AG04449 (cell line): ENCODE measurements around the gene VPS37C.

ENCODE experiments used
- CTCF ChIA-PET: fragments of 350-600 bp; formaldehyde crosslinking; extraction: SDS; loops from one replicate; lab custom pipeline; 2021; ENCODE audit warnings: antibody characterized with exemption; lab: Yijun Ruan, JAX
- POLR2A ChIA-PET: fragments of 400-600, 350-600 bp; formaldehyde crosslinking; extraction: SDS; loops from one replicate; lab custom pipeline; 2020; ENCODE audit warnings: antibody characterized with exemption, inconsistent platforms; lab: Yijun Ruan, JAX
- DNase-seq: peaks from one replicate; pipeline ENCODE4 v3.0.0-alpha.2; 2010; ENCODE audit warnings: low read depth, low spot score
- H3K4me3 ChIP-seq: 2 replicates; pipeline ENCODE4 v1.5.1; 2011; ENCODE audit warnings: low read depth, mild to moderate bottlenecking, control low read depth, low read length
- TF ChIP-seq, protein P1 (sequence below): IDR thresholded peaks from one replicate; pipeline ENCODE4 v1.5.1; 2011; ENCODE audit warnings: mild to moderate bottlenecking, moderate library complexity, low read length, control low read depth, inconsistent platforms; ENCODE audit not compliant: insufficient read depth; ENCODE audit errors: missing control alignments

VPS37C gene

DNA sequence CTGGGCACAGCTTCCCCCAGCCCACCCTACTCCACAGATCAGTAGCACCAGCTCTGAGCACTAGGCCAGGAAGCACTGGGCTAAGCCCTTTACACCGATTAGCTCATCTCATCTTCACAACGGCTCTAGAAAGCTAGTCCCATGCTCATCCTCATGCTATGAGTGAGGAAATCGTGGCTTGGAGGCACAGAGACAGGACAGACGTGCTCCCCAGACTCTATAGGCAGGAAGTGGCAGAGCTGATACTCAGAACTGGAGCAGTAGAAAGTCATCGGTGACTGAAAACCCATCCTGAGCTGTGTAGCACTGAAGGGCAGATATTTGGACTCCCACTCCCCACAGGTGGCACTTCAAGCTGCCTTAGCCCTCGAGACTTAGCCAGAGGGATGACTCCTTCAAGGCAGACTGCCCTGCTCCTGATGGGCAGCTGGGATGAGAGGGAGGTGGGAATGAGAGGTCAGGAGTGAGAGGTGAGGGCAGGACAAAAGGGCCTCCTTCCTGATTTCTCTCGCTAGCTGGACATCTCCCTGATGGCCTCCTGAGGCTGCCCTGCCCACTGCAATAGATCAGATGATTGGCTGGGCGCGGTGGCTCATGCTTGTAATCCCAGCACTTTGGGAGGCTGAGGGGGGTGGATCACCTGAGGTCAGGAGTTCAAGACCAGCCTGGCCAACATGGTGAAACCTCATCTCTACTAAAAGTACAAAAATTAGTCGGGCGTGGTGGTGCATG, 49.3 kb downstream of the VPS37C start:
- TF ChIP-seq, protein P1, sequence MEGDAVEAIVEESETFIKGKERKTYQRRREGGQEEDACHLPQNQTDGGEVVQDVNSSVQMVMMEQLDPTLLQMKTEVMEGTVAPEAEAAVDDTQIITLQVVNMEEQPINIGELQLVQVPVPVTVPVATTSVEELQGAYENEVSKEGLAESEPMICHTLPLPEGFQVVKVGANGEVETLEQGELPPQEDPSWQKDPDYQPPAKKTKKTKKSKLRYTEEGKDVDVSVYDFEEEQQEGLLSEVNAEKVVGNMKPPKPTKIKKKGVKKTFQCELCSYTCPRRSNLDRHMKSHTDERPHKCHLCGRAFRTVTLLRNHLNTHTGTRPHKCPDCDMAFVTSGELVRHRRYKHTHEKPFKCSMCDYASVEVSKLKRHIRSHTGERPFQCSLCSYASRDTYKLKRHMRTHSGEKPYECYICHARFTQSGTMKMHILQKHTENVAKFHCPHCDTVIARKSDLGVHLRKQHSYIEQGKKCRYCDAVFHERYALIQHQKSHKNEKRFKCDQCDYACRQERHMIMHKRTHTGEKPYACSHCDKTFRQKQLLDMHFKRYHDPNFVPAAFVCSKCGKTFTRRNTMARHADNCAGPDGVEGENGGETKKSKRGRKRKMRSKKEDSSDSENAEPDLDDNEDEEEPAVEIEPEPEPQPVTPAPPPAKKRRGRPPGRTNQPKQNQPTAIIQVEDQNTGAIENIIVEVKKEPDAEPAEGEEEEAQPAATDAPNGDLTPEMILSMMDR, result no peak
- no peak overlapping the region for H3K4me3 ChIP-seq
- CTCF ChIA-PET, result interaction anchor here (1.6 to 5.1 kb wide), 2 partner anchors 10 to 17 kb away, joined by 4 to 47 read pairs; no protein-coding TSS in a partner anchor
- no peak for DNase-seq
- POLR2A ChIA-PET, result no interaction called here

DNA sequence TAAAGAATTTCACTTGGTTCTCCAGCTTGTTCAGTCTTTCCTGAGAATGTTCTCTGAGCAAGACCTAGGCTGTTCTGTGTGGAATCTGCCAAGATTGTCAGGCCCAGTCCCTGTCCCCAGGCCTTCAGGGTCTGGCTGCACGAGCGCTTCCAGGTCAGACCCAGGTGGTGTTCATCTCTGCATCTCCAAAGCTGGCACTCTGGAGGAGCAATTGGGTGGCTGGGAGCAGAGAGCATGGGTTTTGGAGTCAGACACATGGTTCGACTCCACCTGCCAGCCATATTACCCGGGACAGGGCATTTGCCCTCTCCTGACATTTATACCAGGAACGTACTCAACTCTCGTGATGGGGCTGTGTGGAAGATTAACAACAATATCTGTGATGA, 50.2 kb downstream of the VPS37C start:
- no peak for DNase-seq
- TF ChIP-seq, protein P1, result no peak
- no peak overlapping the region for H3K4me3 ChIP-seq
- ChIA-PET POLR2A (no interaction called here), CTCF (interaction anchor here (0.9 to 5.1 kb wide), 2 partner anchors 18 to 280 kb away, joined by 3 to 47 read pairs; no protein-coding TSS in a partner anchor)

DNA sequence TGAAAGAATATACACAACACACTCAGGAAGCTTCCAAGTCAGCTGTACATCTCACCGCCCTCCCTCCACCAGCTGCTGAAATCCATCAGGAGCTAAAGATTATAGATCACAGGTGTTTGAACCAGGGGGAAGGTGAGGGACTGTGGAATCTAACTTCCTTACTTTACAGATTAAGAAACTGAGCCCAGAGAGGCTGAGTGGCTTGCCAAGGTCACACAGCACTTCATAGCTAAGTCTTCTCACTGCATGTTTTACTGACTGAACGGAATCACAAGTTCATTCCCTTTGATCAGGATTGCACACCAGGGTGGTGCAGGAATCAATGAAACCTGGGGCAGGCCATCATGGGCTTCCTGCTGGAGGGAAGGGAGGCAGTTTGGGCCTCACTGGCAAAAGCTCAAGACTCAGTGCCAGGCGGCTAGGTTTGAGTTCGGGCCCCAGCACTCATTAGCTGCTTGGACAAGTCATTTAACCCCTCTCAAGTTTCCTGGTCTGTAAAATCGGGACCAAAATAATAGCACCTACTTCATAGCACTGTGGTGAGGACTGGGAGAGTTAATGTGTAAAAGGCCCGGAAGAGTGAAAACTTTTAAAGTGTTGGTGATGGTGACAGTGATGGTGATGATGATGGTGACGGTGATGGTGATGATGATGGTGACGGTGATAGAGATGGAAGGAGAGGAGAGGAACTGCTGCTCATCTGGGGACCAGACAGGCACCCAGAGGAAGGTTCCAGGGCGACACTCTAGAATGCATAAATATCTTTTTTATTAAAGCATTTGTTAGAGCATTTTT, 50.8 kb downstream of the VPS37C start:
- H3K4me3 ChIP-seq, result no peak overlapping the region
- TF ChIP-seq, protein P1, result no peak
- no peak for DNase-seq
- POLR2A ChIA-PET, result no interaction called here
- CTCF ChIA-PET, result interaction anchor here (0.9 to 5.1 kb wide), 2 partner anchors 19 to 279 kb away, joined by 3 to 47 read pairs; no protein-coding TSS in a partner anchor

DNA sequence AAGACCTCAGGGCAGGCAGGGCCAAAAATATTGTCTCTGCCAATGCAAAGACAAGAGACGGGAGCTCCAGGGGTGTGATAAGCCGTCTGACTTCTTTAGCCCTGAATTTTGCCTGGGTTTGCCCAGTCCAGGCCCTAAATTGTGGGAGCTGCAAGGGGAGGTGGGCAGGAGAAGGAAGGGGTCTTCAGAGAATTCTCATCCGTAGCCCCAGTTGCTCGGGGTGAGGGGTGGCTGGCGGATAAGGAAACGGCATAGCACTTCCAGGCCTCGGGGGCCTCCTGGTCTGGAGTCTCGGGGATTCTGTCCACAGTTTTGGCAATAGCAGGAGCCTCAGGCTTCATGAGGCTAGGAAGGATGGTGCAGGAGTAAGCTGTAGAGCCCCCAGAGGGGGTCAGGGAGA, 51.6 kb downstream of the VPS37C start:
- TF ChIP-seq, protein P1, result no peak
- H3K4me3 ChIP-seq, result no peak overlapping the region
- DNase-seq, result no peak
- ChIA-PET POLR2A (no interaction called here), CTCF (interaction anchor here (5.1 kb wide), 1 partner anchor 20 kb away, joined by 47 read pairs; no protein-coding TSS in a partner anchor)

DNA sequence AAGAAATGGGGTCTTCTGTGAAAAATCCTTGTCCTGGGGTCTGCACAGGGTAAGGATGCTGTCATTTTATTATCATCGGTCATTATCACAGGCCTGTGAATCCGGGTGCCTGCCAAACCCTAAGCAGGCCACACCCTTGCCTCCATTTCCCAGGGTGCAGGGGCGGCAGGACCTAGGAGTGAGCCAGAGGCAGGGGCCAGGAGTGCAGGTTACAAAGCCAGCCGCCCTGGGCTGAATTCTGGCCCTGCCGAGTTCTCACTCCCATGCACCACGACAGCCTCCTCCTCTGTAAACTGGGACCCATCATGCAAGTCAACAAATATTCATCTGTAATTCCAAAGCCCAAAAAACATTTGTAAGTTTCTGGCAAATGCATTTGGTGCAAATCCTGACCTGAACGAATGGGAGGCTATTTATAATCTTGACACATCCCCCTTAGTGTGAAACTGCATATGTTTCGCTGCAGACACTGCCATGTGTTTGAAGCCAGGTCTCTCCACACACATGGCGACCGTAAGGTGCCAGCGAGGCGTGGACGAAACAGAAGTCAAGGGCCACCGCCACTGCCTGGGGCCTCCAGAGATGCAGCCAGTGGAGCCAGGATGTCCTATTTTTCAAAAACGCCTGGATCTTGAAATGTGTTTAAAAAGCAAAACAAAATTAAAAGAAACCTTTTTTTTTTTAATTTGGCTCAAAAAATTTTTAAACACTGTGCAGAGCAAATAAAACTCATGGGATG, 52.2 kb downstream of the VPS37C start:
- H3K4me3 ChIP-seq, result no peak overlapping the region
- ChIA-PET POLR2A (no interaction called here), CTCF (interaction anchor here (0.7 kb wide), 1 partner anchor 20 kb away, joined by 3 read pairs; no protein-coding TSS in a partner anchor)
- TF ChIP-seq, protein P1, result no peak
- DNase-seq, result no peak
